ENCODE measurements around the gene NANOGP8.
"Not testable (repeated sequence)": the region's sequence is repeated elsewhere in the genome, so short reads cannot be mapped to it uniquely, and the experiment has no call there.

The NANOGP8 gene

GRCh38 chr15:35085176-35085919 is at the start of gene NANOGP8:
TSS of gene NANOGP8 (minus strand) at chr15:35085295. CDS start at chr15:35085110, 185 bp downstream.
- not testable (repeated sequence) for DNase-seq (ENCODE audit: low spot score)

GRCh38 chr15:35134299-35134698 is 49.2 kb upstream of the NANOGP8 start:
- no peak for DNase-seq (ENCODE audit: low spot score)

- no peak for DNase-seq (ENCODE audit: low spot score)
Observed at GRCh38 chr15:35130245-35130644, 45.1 kb upstream of the NANOGP8 start.

- no peak for DNase-seq (ENCODE audit: low spot score)
Observed at GRCh38 chr15:35129361-35129760, 44.3 kb upstream of the NANOGP8 start.

GRCh38 chr15:35127717-35128116 is 42.6 kb upstream of the NANOGP8 start:
- no peak for DNase-seq (ENCODE audit: low spot score)

- no peak for DNase-seq (ENCODE audit: low spot score)
Observed at GRCh38 chr15:35126236-35126635, 41.1 kb upstream of the NANOGP8 start.

- DNase-seq (ENCODE audit: low spot score) = no peak
Observed at GRCh38 chr15:35123743-35124142, 38.6 kb upstream of the NANOGP8 start.

GRCh38 chr15:35121611-35122359 is 36.7 kb upstream of the NANOGP8 start:
- no peak for DNase-seq (ENCODE audit: low spot score)

- no peak for DNase-seq (ENCODE audit: low spot score)
Observed at GRCh38 chr15:35120173-35120572, 35.1 kb upstream of the NANOGP8 start.

GRCh38 chr15:35118960-35119359 is 33.9 kb upstream of the NANOGP8 start:
- DNase-seq (ENCODE audit: low spot score) = no peak

- no peak for DNase-seq (ENCODE audit: low spot score)
Observed at GRCh38 chr15:35117543-35118265, 32.6 kb upstream of the NANOGP8 start.

GRCh38 chr15:35115155-35115725 is 30.1 kb upstream of the NANOGP8 start:
- DNase-seq (ENCODE audit: low spot score) = no peak

GRCh38 chr15:35112346-35112745 is 27.3 kb upstream of the NANOGP8 start:
- no peak for DNase-seq (ENCODE audit: low spot score)

GRCh38 chr15:35111861-35112260 is 26.8 kb upstream of the NANOGP8 start:
- DNase-seq (ENCODE audit: low spot score) = no peak

- no peak for DNase-seq (ENCODE audit: low spot score)
Observed at GRCh38 chr15:35108453-35108852, 23.4 kb upstream of the NANOGP8 start.

- no peak for DNase-seq (ENCODE audit: low spot score)
Observed at GRCh38 chr15:35107561-35107960, 22.5 kb upstream of the NANOGP8 start.

- DNase-seq (ENCODE audit: low spot score) = no peak
Observed at GRCh38 chr15:35107122-35107521, 22.0 kb upstream of the NANOGP8 start.

- no peak for DNase-seq (ENCODE audit: low spot score)
Observed at GRCh38 chr15:35104526-35105147, 19.5 kb upstream of the NANOGP8 start.

GRCh38 chr15:35102186-35102585 is 17.1 kb upstream of the NANOGP8 start:
- no peak for DNase-seq (ENCODE audit: low spot score)

GRCh38 chr15:35101335-35101734 is 16.2 kb upstream of the NANOGP8 start:
- no peak for DNase-seq (ENCODE audit: low spot score)

- no peak for DNase-seq (ENCODE audit: low spot score)
Observed at GRCh38 chr15:35098737-35099136, 13.6 kb upstream of the NANOGP8 start.

- DNase-seq (ENCODE audit: low spot score) = no peak
Observed at GRCh38 chr15:35095941-35096340, 10.8 kb upstream of the NANOGP8 start.
